ENCODE measurements around the gene GRAMD4.
"Not testable (repeated sequence)": the region's sequence is repeated elsewhere in the genome, so short reads cannot be mapped to it uniquely, and the experiment has no call there.

Gene GRAMD4

DNA sequence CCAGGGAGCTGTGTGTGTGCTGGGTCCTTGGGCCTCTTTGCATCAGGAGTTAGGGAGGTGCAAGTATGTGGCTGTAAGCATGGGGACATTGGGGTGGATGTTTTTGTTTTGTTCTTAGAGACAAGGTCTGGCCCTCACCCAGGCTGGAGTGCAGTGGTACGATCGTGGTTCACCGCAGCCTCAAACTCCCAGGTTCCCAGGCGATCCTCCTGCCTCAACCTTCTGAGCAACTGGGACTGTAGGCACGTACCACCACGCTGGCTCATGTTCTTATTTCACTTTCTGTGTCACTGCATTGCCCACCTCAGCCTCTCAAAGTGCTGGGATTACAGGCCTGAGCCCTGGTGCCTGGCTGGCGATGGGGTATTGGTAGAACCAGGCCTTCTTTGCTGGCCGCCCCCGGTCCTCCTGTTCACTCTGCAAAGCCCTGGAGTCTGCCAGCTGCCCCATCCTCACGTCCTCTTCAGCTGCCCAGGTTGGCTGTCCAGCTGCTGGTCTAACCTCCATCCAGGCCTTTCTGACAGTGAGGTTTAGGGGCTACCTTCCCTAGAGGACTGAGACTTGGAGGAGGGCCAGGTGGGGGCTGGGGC is 851 bp upstream of the GRAMD4 start:
- no peak for DNase-seq (ENCODE audit: low read depth)

DNA sequence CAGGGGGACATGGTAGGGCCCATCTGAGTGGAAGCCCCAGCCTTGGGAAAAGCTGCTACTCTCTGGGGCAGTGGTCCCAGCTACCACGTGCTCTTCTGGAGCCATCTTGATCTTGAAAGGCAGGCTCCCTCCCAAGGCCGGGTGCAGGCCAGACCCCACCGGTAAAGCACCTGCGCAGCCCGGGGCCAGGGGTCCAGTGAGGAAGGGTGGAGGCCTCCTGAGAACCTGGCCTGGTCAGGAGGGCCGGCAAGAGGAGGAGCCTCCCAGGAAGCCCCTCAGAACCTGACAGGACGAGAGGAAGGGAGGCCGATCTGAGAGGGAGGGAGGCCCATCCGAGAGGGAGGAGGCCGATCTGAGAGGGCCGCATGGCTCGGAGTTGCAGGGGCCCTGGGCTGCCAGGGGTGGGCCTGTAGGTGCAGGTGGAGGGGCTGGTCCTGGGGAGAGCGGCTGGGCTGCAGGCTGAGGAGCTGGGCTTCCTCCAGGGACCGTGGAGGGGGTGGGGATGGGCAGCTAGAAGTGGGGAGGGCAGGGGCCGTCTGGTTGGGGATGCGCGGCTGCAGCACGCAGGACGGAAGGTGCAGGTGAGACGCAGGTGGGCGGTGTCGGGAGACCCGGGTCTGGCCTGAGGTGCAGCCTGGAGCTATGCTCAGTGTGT is 529 bp downstream of the GRAMD4 start:
- DNase-seq (ENCODE audit: low read depth), result no peak

DNA sequence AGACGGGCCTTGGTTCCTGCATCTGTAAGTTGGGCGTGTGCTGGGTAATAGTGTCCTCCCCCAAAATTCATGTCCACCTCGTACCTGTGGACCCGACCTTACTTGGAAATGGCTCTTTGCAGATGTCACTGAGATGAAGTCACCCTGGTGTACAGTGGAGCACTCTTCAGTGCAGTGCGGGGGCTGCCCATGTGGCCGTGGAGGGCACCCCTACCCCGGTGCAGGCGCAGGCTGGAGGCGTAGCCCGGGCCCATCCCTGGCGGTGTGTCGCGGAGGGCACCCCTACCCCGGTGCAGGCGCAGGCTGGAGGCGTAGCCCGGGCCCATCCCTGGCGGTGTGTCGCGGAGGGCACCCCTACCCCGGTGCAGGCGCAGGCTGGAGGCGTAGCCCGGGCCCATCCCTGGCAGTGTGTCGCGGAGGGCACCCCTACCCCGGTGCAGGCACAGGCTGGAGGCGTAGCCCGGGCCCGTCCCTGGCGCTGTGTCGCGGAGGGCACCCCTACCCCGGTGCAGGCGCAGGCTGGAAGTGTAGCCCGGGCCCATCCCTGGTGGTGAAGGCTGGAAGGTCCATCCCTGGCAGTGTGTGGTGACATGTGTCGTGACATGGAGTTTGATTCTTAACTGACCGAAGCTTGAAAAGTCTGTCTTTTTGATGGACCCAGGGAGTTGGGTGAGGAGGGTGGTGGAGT is 1.2 kb downstream of the GRAMD4 start:
- not testable (repeated sequence) for DNase-seq (ENCODE audit: low read depth)

DNA sequence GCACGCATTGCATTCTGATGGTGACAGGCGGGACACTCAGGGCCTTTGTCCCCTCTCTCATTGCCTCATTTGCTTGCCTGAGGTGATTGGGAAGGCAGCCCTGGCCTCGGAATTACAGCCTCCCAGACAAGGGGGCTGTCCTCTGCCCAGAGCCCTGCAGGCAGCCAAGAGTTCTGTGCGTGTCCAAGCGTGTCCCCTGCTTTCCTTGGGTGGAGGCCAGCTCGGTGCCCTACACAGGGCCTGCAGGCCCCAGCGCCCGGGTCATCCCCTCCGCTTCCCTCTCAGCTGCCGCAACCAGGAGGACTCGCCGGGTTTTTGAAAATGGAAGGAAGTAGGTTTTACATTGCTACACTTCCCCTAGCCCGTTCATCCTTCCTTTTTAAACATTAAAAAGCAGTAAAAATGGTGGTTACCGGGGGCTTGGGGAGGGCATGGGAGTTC is 1.9 kb downstream of the GRAMD4 start:
- DNase-seq (ENCODE audit: low read depth), result no peak

DNA sequence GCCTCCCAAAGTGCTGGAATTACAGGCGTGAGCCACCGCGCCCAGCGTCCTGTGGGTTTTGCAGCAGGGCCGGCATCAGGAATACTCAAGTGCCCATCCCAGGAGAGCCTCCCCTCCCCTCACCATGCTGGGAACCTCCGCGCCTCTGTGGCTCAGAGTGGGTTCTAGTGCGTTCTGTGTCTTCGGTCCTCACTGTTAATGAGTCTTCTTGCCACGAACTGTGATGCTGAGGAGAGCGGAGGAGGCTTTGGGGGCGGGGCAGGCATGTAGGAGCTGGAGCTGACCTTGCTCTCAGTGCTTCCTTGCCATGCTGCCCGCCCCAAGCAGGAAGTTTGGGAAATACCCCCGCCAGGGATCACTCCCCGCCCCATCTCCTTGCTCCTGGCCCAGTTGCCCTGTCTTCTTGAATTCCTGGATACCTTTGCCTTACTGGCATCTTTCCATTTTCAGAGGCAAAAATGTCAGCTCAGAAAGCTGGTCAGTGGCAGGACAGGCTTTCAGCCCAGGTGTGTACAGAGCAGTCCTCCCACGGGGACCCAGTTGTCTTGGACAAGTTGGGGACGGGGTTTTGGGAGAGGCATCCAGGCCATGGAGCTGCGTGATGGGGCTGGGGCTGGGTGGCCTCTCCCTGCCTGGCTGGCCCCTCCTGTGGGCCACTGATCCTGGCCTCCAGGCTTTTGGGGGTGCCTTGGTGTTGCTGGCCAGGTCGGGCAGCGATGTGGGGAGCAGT is 5.1 kb downstream of the GRAMD4 start:
- DNase-seq (ENCODE audit: low read depth), result no peak

DNA sequence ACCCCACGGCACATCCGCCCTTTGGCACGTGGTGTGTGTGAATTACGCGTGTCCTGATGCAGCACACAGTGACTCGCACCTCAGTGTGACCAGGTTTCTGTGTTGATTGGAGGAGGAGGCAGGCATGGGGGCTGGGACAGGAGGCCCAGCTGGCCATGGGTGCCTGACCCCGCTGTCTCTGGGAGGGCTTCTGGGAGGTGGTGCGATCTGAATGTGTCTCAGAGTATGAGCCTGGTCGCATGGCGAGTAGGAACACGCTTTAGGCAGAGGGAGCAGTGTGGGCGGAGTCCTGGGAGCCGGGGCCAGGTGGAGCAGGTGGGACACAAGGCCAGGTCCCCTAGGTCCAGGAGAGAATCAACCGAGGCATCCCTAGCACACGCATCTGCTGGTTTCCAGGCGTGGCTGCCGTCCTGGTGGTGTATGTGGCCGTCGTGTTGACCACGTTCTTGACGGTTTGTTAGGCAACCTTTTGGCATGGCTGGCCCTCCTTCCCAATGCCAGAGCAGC is 5.7 kb downstream of the GRAMD4 start:
- DNase-seq (ENCODE audit: low read depth), result no peak

DNA sequence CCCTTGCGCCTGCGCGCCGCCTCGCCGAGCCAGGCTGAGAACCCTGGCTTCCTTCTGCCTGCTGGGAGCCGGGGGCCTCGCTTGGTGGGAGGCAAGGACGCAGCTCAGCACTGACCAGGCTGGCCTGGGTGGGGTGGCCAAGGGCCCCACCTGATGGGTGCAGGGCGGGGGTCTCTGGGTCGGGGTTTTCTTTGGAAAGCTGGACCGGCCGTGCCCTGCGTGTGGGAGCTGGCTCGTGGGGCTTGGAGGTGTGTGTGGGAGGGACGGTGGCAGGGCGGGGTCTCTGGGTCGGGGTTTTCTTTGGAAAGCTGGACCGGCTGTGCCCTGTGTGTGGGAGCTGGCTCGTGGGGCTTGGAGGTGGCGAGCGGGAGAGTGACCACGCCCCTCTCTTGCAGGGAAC is 6.2 kb downstream of the GRAMD4 start:
- DNase-seq (ENCODE audit: low read depth), result no peak

DNA sequence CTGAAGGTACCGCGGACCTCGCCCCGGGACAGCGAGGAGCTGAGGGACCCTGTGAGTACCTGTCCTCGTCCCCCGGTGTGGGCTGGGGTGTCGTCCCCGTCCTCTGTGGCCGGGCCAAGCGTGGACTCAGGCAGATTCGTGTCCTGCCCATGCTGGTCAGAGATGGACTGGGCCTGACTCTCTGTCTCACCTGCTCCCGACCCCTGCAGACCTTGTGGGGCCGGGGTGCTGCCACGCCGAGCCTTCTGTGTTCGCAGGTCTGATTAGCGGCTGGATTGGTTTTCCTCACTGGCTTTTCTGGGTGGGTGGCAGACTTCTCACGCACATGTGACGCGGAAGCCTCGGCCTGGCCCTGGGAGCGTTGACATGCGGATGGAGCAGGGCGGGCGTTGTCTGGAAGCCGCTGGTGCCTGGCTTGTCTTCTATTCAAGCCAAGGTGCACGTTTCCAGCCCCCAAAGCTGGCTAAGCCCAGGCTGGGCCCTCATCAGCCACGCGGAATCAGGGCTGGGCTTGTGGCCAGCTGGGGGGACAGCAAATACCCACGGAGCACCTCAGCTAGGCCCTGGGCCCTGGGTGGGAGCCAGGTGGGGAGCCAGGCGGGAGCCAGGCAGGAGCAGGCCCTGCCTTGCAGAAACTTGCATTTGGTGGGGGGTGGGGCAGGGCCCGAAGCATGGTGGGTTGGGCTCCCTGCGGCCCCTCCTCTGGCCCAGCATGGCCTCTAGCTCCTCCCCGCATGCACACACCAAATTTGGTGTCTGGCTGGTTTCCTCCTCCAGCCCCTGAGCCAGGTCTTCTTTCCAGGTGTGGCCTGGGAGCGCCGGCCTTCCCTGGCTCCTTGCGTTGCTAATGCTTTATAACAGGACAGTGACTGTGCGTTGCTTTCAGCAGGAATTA is 7.0 kb downstream of the GRAMD4 start:
- DNase-seq (ENCODE audit: low read depth), result no peak

DNA sequence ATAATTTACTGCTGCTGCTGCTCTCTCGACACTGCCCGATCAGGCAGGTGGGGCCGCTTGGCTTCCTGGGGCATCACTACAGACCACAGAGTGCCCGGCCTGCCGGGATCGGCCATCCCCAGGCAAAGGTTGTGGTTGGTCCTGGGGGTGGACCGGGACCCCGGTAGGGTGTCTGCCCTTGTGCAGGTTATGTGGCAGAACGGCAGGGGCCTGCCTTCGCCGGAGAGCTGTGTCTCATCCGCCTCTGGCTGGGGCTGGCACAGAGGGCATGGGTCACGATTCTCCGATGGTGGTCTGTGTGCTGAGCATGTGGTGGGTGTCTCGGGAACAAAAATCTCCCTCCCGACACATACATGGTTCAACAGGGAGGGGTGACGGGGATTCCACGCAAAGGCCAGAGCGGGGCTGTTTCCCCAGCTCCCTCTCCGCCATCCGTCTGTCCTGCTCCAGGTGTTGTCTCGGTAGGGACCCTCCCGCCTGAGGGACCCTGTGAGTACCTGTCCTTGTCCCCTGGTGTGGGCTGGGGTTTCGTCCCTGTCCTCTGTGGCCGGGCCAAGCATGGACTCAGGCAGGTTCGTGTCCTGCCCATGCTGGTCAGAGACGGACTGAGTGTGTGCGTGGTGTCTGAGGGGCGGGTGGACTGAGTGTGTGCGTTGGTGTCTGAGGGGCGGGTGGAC is 7.8 kb downstream of the GRAMD4 start:
- no peak for DNase-seq (ENCODE audit: low read depth)

DNA sequence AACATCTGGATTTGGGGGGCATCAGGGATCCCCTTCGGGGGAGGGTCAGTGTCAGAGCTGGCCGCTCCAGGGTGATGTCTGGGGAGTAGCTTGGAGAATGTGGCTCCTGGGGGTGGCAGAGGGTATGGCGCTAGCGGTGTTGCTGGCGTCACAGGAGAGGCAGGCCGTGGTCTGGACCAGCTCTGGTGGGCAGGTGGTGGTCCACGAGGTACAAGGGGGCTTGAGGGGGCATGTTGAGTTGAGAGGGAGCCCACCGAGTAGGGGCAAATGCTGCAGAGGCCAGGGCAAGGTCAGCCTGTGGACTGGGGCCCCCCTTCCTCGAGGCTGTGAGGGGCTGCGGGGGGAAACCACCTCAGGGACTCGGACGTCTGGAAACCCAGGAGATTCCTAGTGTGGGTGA is 8.6 kb downstream of the GRAMD4 start:
- no peak for DNase-seq (ENCODE audit: low read depth)

DNA sequence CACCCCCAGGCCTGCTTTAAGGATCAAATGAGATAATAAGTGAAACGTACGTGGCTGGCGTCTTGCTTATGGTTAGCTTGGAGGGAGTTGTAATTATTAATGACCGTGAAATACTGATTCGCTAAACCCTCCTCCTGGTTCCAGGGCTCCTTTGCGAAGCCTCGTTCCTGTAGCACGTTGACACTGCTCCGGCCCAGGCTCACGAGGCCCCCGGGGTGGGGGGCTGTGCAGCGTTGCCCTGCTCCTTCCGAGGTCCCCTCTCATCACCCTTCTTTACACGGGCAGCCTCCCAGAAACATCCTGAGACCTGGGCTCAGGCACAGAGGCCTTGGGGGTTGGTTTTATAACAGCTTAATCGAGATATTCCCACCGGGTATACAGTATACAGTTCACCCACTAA is 9.1 kb downstream of the GRAMD4 start:
- no peak for DNase-seq (ENCODE audit: low read depth)

DNA sequence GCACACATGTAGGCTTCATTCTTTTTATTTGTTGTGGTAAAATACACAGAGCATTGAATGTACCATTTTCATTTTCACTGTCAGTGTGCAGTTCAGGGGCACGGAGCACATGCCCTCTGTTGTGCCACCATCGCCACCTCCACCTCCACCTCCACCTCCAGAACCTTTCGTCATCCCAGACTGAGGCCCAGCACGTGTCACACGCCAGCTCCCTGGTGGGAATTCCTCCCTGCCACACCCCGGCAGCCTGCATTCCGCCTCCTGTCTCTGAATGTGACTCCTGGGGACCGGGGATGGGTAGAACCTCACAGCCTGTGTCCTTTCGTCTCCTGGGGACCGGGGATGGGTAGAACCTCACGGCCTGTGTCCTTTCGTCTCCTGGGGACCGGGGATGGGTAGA is 10.9 kb downstream of the GRAMD4 start:
- no peak for DNase-seq (ENCODE audit: low read depth)

DNA sequence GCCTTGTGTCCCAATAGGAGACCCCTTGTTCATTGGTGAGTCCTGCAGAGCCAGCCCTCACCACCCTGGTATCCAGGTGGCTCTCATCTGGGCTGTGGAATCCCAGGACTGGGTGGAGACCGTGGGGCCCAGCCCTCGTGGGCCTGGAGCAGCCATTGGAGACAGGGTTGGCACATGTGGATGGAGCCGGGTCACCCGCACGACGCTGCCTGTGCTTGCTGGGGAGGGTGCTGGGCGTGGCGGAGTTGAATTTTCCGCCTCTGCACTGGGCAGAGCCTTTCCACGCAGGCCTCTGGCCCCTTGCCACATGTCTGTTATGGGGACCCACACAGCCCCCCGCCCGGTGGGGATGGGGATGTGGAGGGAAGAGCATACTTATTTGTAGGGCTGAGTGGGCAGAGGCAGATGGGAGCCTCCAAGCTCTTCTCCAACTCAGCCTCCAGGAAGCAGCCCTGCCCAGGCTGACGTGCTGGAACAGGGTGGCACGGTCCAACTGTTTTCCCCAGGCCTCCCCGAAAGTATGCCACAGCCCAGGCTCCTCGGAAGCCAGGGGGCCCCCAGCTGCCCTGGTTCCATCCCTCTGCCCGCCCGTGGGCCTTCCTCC is 12.6 kb downstream of the GRAMD4 start:
- DNase-seq (ENCODE audit: low read depth), result no peak

DNA sequence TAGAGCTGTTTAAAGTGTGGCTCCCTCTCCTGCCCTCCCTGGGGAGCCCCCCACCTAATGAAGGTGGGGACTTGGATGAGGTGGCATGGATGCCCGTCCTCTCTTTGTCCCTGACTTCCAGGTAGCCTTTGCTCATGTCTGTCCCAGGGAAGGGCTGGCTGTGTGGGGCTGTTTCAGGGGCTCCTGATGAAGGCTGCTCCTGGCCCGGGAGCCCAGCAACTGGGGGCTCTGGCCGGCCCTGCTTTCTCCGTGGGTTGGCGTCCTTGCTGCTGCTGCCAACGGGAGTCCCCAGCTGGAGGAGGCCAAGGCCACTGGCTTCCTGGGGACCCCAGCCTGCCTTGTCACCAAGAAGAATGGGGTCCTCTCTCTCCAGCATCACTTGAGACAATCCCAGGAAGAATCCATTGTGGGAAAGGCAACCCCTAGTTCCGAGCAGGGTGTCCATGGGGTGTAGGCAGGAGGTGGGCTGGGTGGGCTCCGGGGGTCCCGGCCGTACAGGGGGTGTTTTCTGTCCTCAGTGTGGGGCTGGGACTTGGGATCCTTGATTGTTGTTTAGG is 13.2 kb downstream of the GRAMD4 start:
- no peak for DNase-seq (ENCODE audit: low read depth)

DNA sequence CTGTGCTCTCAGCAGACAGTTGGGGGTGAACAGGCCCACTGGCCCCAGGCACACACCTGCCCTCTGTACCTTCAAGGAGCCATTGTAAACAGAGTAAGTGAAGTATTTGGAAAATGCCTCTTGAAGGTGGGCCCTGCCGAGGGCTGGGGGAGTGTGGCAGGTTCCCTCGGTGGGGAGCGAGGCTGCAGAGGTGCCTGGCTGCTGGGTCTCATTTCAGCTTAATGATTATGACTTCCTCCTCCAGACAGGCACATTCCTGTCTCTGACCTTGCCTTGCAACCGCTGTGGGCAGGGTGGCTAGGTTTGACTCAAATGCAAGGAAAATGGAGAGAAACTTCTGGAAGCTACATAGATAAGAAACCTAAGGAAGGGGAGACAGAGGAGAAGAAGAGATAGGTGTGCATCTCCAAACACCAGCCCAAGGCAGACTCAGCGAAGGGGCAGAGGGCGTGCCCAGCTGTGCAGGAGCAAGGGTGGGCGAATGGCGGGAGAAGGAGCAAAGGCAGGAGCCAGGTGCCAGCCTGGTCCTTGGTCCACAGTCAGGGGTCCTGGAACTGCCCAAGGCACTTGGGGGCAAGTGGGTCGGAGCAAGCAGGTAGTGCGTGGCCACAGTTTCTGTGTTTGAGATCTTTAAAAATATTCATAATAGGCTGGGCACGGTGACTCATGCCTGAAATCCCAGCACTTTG is 14.0 kb downstream of the GRAMD4 start:
- DNase-seq (ENCODE audit: low read depth), result no peak

DNA sequence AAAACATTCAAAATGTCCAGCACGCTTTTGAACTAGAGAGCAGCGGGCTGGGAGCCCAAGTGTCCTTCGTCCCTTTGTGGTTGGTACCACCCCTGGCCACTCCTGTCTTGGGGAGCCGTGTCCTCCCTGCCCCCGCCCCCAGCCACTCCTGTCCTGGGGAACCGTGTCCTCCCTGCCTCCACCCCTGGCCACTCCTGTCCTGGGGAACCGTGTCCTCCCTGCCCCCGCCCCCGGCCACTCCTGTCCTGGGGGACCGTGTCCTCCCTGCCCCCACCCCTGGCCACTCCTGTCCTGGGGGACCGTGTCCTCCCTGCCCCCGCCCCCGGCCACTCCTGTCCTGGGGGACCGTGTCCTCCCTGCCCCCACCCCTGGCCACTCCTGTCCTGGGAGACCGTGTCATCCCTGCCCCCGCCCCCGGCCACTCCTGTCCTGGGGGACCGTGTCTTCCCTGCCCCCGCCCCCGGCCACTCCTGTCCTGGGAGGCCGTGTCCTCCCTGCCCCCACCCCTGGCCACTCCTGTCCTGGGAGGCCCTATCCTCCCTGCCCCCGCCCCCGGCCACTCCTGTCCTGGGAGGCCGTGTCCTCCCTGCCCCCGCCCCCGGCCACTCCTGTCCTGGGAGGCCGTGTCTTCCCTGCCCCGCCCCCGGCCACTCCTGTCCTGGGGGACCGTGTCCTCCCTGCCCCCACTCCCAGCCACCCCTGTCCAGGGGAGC is 14.9 kb downstream of the GRAMD4 start:
- DNase-seq (ENCODE audit: low read depth), result peak; percentile 2

DNA sequence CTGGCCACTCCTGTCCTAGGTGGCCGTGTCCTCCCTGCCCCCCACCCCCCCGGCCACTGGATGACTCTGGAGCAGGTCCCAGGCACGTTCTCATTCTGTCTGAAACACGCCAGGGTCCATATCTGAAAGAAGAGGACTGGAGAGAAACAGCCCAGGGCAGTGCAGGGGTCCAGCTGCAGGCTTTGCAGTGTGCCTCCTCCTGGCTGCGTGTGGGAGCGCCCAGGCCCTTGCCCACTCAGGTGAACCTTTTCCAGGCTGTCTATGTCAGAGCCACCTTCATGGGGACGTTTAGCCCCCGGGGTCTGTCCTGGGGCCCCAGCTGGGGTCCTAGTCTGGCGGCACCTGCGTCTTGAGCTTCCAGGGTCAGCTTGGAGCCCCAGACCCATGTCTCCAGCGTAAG is 15.6 kb downstream of the GRAMD4 start:
- DNase-seq (ENCODE audit: low read depth), result no peak

DNA sequence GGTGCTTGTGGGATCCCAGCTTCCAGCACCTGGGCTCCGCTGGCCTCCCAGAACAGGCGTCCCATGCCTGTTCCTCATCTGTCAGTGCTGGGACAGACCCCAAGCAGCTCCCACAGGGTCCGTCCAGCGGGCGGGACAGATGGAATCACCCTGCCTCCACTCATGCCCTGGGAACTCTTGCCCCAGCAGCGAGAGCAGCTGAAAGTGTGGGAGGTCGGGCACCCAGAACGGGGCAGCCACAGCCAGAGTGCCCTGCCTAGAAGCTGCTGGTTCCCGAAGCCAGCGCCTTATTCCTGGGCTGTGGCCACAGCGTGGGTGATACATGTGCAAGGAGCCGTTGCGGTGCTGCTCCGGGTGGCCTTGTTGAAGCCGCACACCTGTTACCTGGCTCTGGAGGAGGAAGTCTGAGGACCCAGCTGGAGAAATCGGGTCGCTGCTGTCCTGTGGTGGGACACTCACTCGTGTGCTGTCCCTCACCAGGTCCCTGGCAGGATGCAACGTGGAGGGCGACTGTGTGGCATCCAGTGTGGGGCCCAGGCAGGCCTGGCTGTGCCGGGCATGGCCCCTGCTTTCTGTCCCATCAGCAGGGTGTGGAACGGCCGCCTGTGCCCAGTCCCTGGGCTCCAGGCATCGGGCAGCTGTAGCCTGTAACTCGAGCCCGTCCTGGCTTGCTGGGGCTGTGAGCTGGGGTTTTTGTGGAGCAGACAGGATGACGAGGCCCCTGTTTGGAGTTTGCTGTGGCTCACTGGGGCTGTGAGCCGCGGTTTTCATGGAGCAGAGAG is 16.2 kb downstream of the GRAMD4 start:
- DNase-seq (ENCODE audit: low read depth), result no peak
